ENCODE measurements around the gene TNFRSF25. TPM values are rescaled to one million over a fixed set of nuclear protein-coding genes. Genes with fewer than 3 reads are reported as not detected.

Gene TNFRSF25
- total RNA-seq, 2 donors from 2014 or later: 9.5 to 48.2 TPM

DNA sequence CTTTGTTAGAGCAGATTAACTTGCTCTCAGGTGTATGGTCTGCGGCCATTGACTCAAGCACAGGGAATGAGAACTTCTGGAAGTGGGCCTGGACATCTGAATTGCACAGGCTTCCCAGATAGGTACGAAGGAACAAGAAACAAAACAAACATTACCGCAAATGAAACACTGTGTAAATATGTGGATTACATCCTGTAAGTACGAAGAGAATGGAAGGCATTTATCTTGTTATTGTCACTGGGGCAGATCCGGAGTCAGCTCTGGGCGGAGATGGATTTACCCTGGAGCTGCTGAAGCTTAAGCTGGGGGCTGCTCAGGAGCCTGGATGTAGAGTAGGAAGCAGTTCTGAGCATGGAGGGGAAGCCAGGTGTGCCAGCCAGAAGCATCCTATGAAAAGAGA, 53.1 kb downstream of the TNFRSF25 start:
- no peak overlapping the region for H3K4me3 ChIP-seq
- TF ChIP-seq, protein P1, sequence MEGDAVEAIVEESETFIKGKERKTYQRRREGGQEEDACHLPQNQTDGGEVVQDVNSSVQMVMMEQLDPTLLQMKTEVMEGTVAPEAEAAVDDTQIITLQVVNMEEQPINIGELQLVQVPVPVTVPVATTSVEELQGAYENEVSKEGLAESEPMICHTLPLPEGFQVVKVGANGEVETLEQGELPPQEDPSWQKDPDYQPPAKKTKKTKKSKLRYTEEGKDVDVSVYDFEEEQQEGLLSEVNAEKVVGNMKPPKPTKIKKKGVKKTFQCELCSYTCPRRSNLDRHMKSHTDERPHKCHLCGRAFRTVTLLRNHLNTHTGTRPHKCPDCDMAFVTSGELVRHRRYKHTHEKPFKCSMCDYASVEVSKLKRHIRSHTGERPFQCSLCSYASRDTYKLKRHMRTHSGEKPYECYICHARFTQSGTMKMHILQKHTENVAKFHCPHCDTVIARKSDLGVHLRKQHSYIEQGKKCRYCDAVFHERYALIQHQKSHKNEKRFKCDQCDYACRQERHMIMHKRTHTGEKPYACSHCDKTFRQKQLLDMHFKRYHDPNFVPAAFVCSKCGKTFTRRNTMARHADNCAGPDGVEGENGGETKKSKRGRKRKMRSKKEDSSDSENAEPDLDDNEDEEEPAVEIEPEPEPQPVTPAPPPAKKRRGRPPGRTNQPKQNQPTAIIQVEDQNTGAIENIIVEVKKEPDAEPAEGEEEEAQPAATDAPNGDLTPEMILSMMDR (IDR thresholded peaks at IDR 0.05): no peak
- no peaks in the 10 kb centered on the region for H3K36me3 ChIP-seq
- ATAC-seq (ENCODE audit: insufficient number of reproducible peaks, low FRiP score, low read depth) (no peak), DNase-seq (ENCODE audit: low spot score) (no peak)
- H3K9me3 ChIP-seq: no peaks in the 10 kb centered on the region
- no peak overlapping the region for H3K27ac ChIP-seq
- no peaks in the 10 kb centered on the region for H3K4me1 ChIP-seq (ENCODE audit: control insufficient read depth in 1 of 2, low read depth in 2 of 2)
- H3K27me3 ChIP-seq (replicated peaks; ENCODE audit: insufficient read depth): peaks cover 6% of the 10 kb centered on the region

Other genes with a start within 250 kb of the TNFRSF25 start
- gene ICMT, start 230.2 kb downstream of the TNFRSF25 start, total RNA-seq: 10 to 100 TPM; 65.3 to 90.0 TPM
- not detected for gene HES3, start 222.0 kb downstream of the TNFRSF25 start, total RNA-seq
- gene GPR153, start 205.1 kb downstream of the TNFRSF25 start, total RNA-seq: 1 to 10 TPM; 4.6 to 4.7 TPM
- 10 to 100 TPM; 23.7 to 33.0 TPM for gene ACOT7, start 72.4 kb downstream of the TNFRSF25 start, total RNA-seq
- gene HES2, start 46.3 kb downstream of the TNFRSF25 start, total RNA-seq: not detected
- not detected for gene ESPN, start 41.4 kb downstream of the TNFRSF25 start, total RNA-seq
- gene PLEKHG5, start 25.5 kb upstream of the TNFRSF25 start, total RNA-seq: 10 to 100 TPM; 23.4 to 32.9 TPM
- gene NOL9, start 88.3 kb upstream of the TNFRSF25 start, total RNA-seq: 10 to 100 TPM; 15.3 to 38.9 TPM
- gene TAS1R1, start 89.1 kb upstream of the TNFRSF25 start, total RNA-seq: under 1 TPM in 1 of 2 donors, not detected in 1; 0.81 TPM
- 10 to 100 TPM; 20.7 to 28.9 TPM for gene ZBTB48, start 113.8 kb upstream of the TNFRSF25 start, total RNA-seq
- 100 to 1,000 TPM; 142 to 156 TPM for gene KLHL21, start 136.7 kb upstream of the TNFRSF25 start, total RNA-seq
- gene PHF13, start 147.6 kb upstream of the TNFRSF25 start, total RNA-seq: 10 to 100 TPM; 14.6 to 17.7 TPM
- 10 to 100 TPM; 14.1 to 18.7 TPM for gene THAP3, start 158.7 kb upstream of the TNFRSF25 start, total RNA-seq
- 10 to 100 TPM; 19.4 to 40.4 TPM for gene DNAJC11, start 235.6 kb upstream of the TNFRSF25 start, total RNA-seq